Measurements from ENCODE around the gene ARR3.

Gene ARR3

DNA sequence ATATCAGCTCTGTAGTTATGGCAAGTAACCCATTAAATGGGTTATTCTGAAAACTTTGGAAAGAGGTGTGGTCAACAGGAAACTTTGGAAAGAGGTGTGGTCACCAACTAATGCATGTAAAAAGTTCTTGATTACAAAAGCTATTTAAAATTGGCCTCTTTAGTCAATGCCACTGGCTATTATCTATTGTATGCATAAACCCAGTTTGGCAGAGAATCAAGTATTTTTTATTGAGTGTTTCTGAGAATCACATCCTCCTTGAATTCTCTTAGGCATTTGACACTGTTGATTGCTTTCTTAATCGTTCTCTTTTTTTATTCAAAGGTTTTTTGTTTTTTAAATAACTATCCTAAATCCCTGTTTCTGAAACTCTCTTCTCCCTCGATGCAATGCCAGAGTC, 15.6 kb upstream of the ARR3 start:
- no peaks in the 10 kb centered on the region for H3K36me3 ChIP-seq (ENCODE audit: insufficient read depth, low read length)
- TF ChIP-seq EZH2 (IDR thresholded peaks at IDR 0.05; ENCODE audit: borderline replicate concordance, low read depth, low read length, severe bottlenecking) (no peak), CTCF (IDR thresholded peaks at IDR 0.05; ENCODE audit: borderline replicate concordance, extremely low read depth, low read length, poor library complexity, severe bottlenecking) (no peak)
- no peak for ATAC-seq (ENCODE audit: insufficient read depth, low read depth)
- no peaks in the 10 kb centered on the region for H3K27me3 ChIP-seq (ENCODE audit: insufficient read depth, low read length, poor library complexity)
- DNase-seq = no peak
- no peak overlapping the region for H3K27ac ChIP-seq (ENCODE audit: low read length)
- no peaks in the 10 kb centered on the region for H3K79me2 ChIP-seq (ENCODE audit: insufficient read depth, low read length)
- H3K9ac ChIP-seq (ENCODE audit: low read depth, low read length) = no peak overlapping the region
- no peaks in the 10 kb centered on the region for H3K4me1 ChIP-seq (ENCODE audit: insufficient read depth, low read length)
- H4K20me1 ChIP-seq (ENCODE audit: insufficient read depth, low read length) = no peaks in the 10 kb centered on the region
- H3K4me3 ChIP-seq (ENCODE audit: low read depth in 1 of 2, low read length in 2 of 2) = no peak overlapping the region
- no peak overlapping the region for H2AFZ ChIP-seq (ENCODE audit: low read depth, low read length)
- no peaks in the 10 kb centered on the region for H3K9me3 ChIP-seq (ENCODE audit: insufficient read depth, low read length, severe bottlenecking)
- no peak overlapping the region for H3K4me2 ChIP-seq (ENCODE audit: insufficient read depth, low read length)

- no peaks in the 10 kb centered on the region for H3K9me3 ChIP-seq (ENCODE audit: insufficient read depth, low read length, severe bottlenecking)
- H3K36me3 ChIP-seq (ENCODE audit: insufficient read depth, low read length) = no peaks in the 10 kb centered on the region
- ATAC-seq (ENCODE audit: insufficient read depth, low read depth) (no peak), DNase-seq (no peak)
- no peak overlapping the region for H3K4me3 ChIP-seq (ENCODE audit: low read depth in 1 of 2, low read length in 2 of 2)
- H3K79me2 ChIP-seq (ENCODE audit: insufficient read depth, low read length) = no peaks in the 10 kb centered on the region
- H2AFZ ChIP-seq (ENCODE audit: low read depth, low read length) = no peak overlapping the region
- H3K9ac ChIP-seq (ENCODE audit: low read depth, low read length) = no peak overlapping the region
- no peak overlapping the region for H3K27ac ChIP-seq (ENCODE audit: low read length)
- H3K4me1 ChIP-seq (ENCODE audit: insufficient read depth, low read length) = no peaks in the 10 kb centered on the region
- H3K4me2 ChIP-seq (ENCODE audit: insufficient read depth, low read length) = no peak overlapping the region
- no peak for TF ChIP-seq EZH2 (IDR thresholded peaks at IDR 0.05; ENCODE audit: borderline replicate concordance, low read depth, low read length, severe bottlenecking)
- TF ChIP-seq CTCF (IDR thresholded peaks at IDR 0.05; ENCODE audit: borderline replicate concordance, extremely low read depth, low read length, poor library complexity, severe bottlenecking) = no peak
- no peaks in the 10 kb centered on the region for H3K27me3 ChIP-seq (ENCODE audit: insufficient read depth, low read length, poor library complexity)
- no peaks in the 10 kb centered on the region for H4K20me1 ChIP-seq (ENCODE audit: insufficient read depth, low read length)
Observed at GRCh38 chrX:70253377-70254062, 14.6 kb upstream of the ARR3 start.

- Histone ChIP-seq H3K9ac (ENCODE audit: low read depth, low read length) (no peak overlapping the region), H3K27ac (ENCODE audit: low read length) (no peak overlapping the region), H3K4me2 (ENCODE audit: insufficient read depth, low read length) (no peak overlapping the region), H3K79me2 (ENCODE audit: insufficient read depth, low read length) (no peaks in the 10 kb centered on the region), H3K27me3 (ENCODE audit: insufficient read depth, low read length, poor library complexity) (no peaks in the 10 kb centered on the region), H3K4me1 (ENCODE audit: insufficient read depth, low read length) (no peaks in the 10 kb centered on the region), H3K9me3 (ENCODE audit: insufficient read depth, low read length, severe bottlenecking) (no peaks in the 10 kb centered on the region), H2AFZ (ENCODE audit: low read depth, low read length) (no peak overlapping the region), H3K36me3 (ENCODE audit: insufficient read depth, low read length) (no peaks in the 10 kb centered on the region), H3K4me3 (ENCODE audit: low read depth in 1 of 2, low read length in 2 of 2) (no peak overlapping the region), H4K20me1 (ENCODE audit: insufficient read depth, low read length) (no peaks in the 10 kb centered on the region)
- ATAC-seq (ENCODE audit: insufficient read depth, low read depth) = no peak
- no peak for DNase-seq
- TF ChIP-seq CTCF (IDR thresholded peaks at IDR 0.05; ENCODE audit: borderline replicate concordance, extremely low read depth, low read length, poor library complexity, severe bottlenecking) (no peak), EZH2 (IDR thresholded peaks at IDR 0.05; ENCODE audit: borderline replicate concordance, low read depth, low read length, severe bottlenecking) (no peak)
Observed at GRCh38 chrX:70254063-70254400, 14.1 kb upstream of the ARR3 start.
